ACC112 (cell line): ENCODE measurements around the gene SOX6.

ENCODE experiments used
- H2AFZ ChIP-seq: fragments of 200-600 bp; sonication (generic); one replicate; pipeline ENCODE4 v1.6.0; 2017; ENCODE audit warnings: antibody characterized with exemption, low read length; ENCODE audit not compliant: unreplicated experiment
- H3K27ac ChIP-seq: fragments of 200-600 bp; sonication (generic); 2 replicates; pipeline ENCODE4 v1.5.1; 2014; ENCODE audit warnings: low read depth, mild to moderate bottlenecking, antibody characterized with exemption, low read length, moderate library complexity
- H3K27me3 ChIP-seq: fragments of 200-600 bp; sonication (generic); 2 replicates; pipeline ENCODE4 v1.6.1; 2014; ENCODE audit warnings: mild to moderate bottlenecking, antibody characterized with exemption, low read length, moderate library complexity, mixed read lengths; ENCODE audit not compliant: insufficient read depth
- H3K36me3 ChIP-seq: fragments of 200-600 bp; sonication (generic); 2 replicates; pipeline ENCODE4 v1.6.1; 2016; ENCODE audit warnings: mild to moderate bottlenecking, antibody characterized with exemption, low read length, moderate library complexity, mixed read lengths; ENCODE audit not compliant: insufficient read depth
- H3K4me1 ChIP-seq: fragments of 200-600 bp; sonication (generic); one replicate; pipeline ENCODE4 v1.6.1; 2016; ENCODE audit warnings: low read length, mixed read lengths; ENCODE audit not compliant: insufficient read depth, unreplicated experiment, control insufficient read depth
- H3K4me3 ChIP-seq: fragments of 200-600 bp; sonication (generic); 2 replicates; pipeline ENCODE4 v1.5.1; 2014; ENCODE audit warnings: mild to moderate bottlenecking, low read depth, low read length
- H3K79me2 ChIP-seq: fragments of 200-600 bp; sonication (generic); one replicate; pipeline ENCODE4 v1.6.0; 2016; ENCODE audit warnings: low read length; ENCODE audit not compliant: control insufficient read depth, unreplicated experiment, insufficient read depth

Gene SOX6

GRCh38 chr11:16317712-16318111, 38.6 kb downstream of the SOX6 start:
- no peak overlapping the region for H2AFZ ChIP-seq
- no peaks in the 10 kb centered on the region for H3K27me3 ChIP-seq

GRCh38 chr11:16313846-16314245, 42.5 kb downstream of the SOX6 start:
- Histone ChIP-seq H3K27me3 (0 out of 2 replicates have a peak, but pooled peaks cover 5% of the 10 kb centered on the region), H2AFZ (no peak overlapping the region), H3K27ac (no peak overlapping the region), H3K79me2 (no peaks in the 10 kb centered on the region), H3K4me1 (no peaks in the 10 kb centered on the region), H3K4me3 (no peak overlapping the region), H3K36me3 (no peaks in the 10 kb centered on the region)

More at GRCh38 chr11:16317712-16318111, 38.6 kb downstream of the SOX6 start:
- Histone ChIP-seq H3K4me1 (no peaks in the 10 kb centered on the region), H3K27ac (no peak overlapping the region), H3K36me3 (no peaks in the 10 kb centered on the region), H3K4me3 (no peak overlapping the region), H3K79me2 (no peaks in the 10 kb centered on the region)

GRCh38 chr11:16312233-16312765, 44.0 kb downstream of the SOX6 start:
- Histone ChIP-seq H3K27me3 (peaks cover 9% of the 10 kb centered on the region; the same call in 1 of the 2 replicates), H3K4me1 (no peaks in the 10 kb centered on the region), H3K27ac (no peak overlapping the region), H3K79me2 (no peaks in the 10 kb centered on the region), H3K36me3 (no peaks in the 10 kb centered on the region), H3K4me3 (no peak overlapping the region), H2AFZ (no peak overlapping the region)

GRCh38 chr11:16311831-16312230, 44.5 kb downstream of the SOX6 start:
- no peak overlapping the region for H3K27ac ChIP-seq
- no peak overlapping the region for H3K4me3 ChIP-seq
- no peak overlapping the region for H2AFZ ChIP-seq

GRCh38 chr11:16310943-16311342, 45.4 kb downstream of the SOX6 start:
- Histone ChIP-seq H3K36me3 (no peaks in the 10 kb centered on the region), H3K27ac (no peak overlapping the region), H3K4me3 (no peak overlapping the region), H3K4me1 (no peaks in the 10 kb centered on the region), H2AFZ (no peak overlapping the region), H3K27me3 (peaks cover 9% of the 10 kb centered on the region; the same call in 1 of the 2 replicates), H3K79me2 (no peaks in the 10 kb centered on the region)

More at GRCh38 chr11:16311831-16312230, 44.5 kb downstream of the SOX6 start:
- Histone ChIP-seq H3K79me2 (no peaks in the 10 kb centered on the region), H3K27me3 (peaks cover 9% of the 10 kb centered on the region; the same call in 1 of the 2 replicates), H3K36me3 (no peaks in the 10 kb centered on the region), H3K4me1 (no peaks in the 10 kb centered on the region)

- Histone ChIP-seq H3K4me1 (no peaks in the 10 kb centered on the region), H2AFZ (no peak overlapping the region), H3K4me3 (no peak overlapping the region), H3K36me3 (no peaks in the 10 kb centered on the region), H3K79me2 (no peaks in the 10 kb centered on the region), H3K27ac (no peak overlapping the region), H3K27me3 (peaks cover 9% of the 10 kb centered on the region; the same call in 1 of the 2 replicates)
Observed at GRCh38 chr11:16309226-16309625, 47.1 kb downstream of the SOX6 start.

- Histone ChIP-seq H3K27me3 (0 out of 2 replicates have a peak, but pooled peaks cover 1% of the 10 kb centered on the region), H3K4me3 (no peak overlapping the region), H3K79me2 (no peaks in the 10 kb centered on the region), H3K36me3 (no peaks in the 10 kb centered on the region), H3K27ac (no peak overlapping the region), H3K4me1 (no peaks in the 10 kb centered on the region), H2AFZ (no peak overlapping the region)
Observed at GRCh38 chr11:16301462-16301861, 54.9 kb downstream of the SOX6 start.

- H3K36me3 ChIP-seq, result no peaks in the 10 kb centered on the region
- no peak overlapping the region for H3K27ac ChIP-seq
- H3K4me1 ChIP-seq, result no peaks in the 10 kb centered on the region
- H3K4me3 ChIP-seq, result no peak overlapping the region
- H3K27me3 ChIP-seq, result peaks cover 5% of the 10 kb centered on the region; the same call in 1 of the 2 replicates
- H2AFZ ChIP-seq, result no peak overlapping the region
- no peaks in the 10 kb centered on the region for H3K79me2 ChIP-seq
Observed at GRCh38 chr11:16299884-16300782, 56.2 kb downstream of the SOX6 start.

- Histone ChIP-seq H3K27me3 (peaks cover 5% of the 10 kb centered on the region; the same call in 1 of the 2 replicates), H3K4me1 (no peaks in the 10 kb centered on the region), H3K79me2 (no peaks in the 10 kb centered on the region), H3K27ac (no peak overlapping the region), H3K4me3 (no peak overlapping the region), H3K36me3 (no peaks in the 10 kb centered on the region), H2AFZ (no peak overlapping the region)
Observed at GRCh38 chr11:16299390-16299789, 57.0 kb downstream of the SOX6 start.

GRCh38 chr11:16297332-16297731, 59.0 kb downstream of the SOX6 start:
- no peak overlapping the region for H3K27ac ChIP-seq
- H3K27me3 ChIP-seq, result peaks cover 5% of the 10 kb centered on the region; the same call in 1 of the 2 replicates
- H3K79me2 ChIP-seq, result no peaks in the 10 kb centered on the region
- H3K4me3 ChIP-seq, result no peak overlapping the region
- H3K36me3 ChIP-seq, result no peaks in the 10 kb centered on the region
- H3K4me1 ChIP-seq, result no peaks in the 10 kb centered on the region
- H2AFZ ChIP-seq, result no peak overlapping the region
